Ovary (tissue), 9 donors: Measurements from ENCODE around the gene NR3C2. TPM values are rescaled to one million over a fixed set of nuclear protein-coding genes. Genes with fewer than 3 reads are reported as not detected.

ENCODE experiments used
- DNase-seq, 5 donors: peaks; one replicate each; pipeline ENCODE4 v3.0.0-alpha.2; 2019 to 2020
- H3K27ac ChIP-seq, 2 donors: fragments of 200-600 bp; one replicate each; pipeline versions ENCODE4 v1.5.1 to v1.8.0; 2019 to 2022
- H3K27me3 ChIP-seq: fragments of 200-600 bp; one replicate; pipeline ENCODE4 v1.8.0; 2022
- H3K36me3 ChIP-seq: fragments of 200-600 bp; sonication (generic); one replicate; pipeline ENCODE4 v1.5.1; 2019
- H3K4me1 ChIP-seq: one replicate; pipeline ENCODE4 v1.8.1; 2013; ENCODE audit warnings: mild to moderate bottlenecking, moderate library complexity; ENCODE audit not compliant: insufficient read depth
- H3K4me3 ChIP-seq: fragments of 200-600 bp; sonication (generic); one replicate; pipeline ENCODE4 v1.5.1; 2017
- H3K9me3 ChIP-seq, 2 donors: fragments of 200-600 bp in 1 of 2; sonication (generic) in 1 of 2; one replicate each; pipeline versions ENCODE4 v1.5.1 to v1.8.1; 2013 to 2019; ENCODE audit warnings: mild to moderate bottlenecking in 1 of 2, moderate library complexity in 1 of 2
- CTCF ChIP-seq, 3 donors: fragments of 450-650 bp in 2 of 3; fragments of 200-600 bp in 1 of 3; IDR thresholded peaks; one replicate each; pipeline versions ENCODE4 v1.5.1 to v1.8.0; 2016 to 2022; ENCODE audit warnings: antibody characterized with exemption in 3 of 3, mild to moderate bottlenecking in 1 of 3
- EP300 ChIP-seq: sonication (generic); formaldehyde crosslinking; IDR thresholded peaks from one replicate; pipeline ENCODE4 v1.6.1; 2017; ENCODE audit warnings: antibody characterized with exemption
- POLR2A ChIP-seq: fragments of 450-650 bp; IDR thresholded peaks from one replicate; pipeline ENCODE4 v1.6.1; 2017; ENCODE audit warnings: antibody characterized with exemption, mild to moderate bottlenecking, moderate library complexity
- WGBS, 3 donors: extraction: QIAGEN DNeasy Blood & Tissue Kit in 1 of 3; methylation state at CpG; one replicate each; pipeline versions ENCODE4 v1.1.5 to v1.1.7; 2013 to 2017; 5-methylcytosine and 5-hydroxymethylcytosine counted together
- intact Hi-C, 4 donors: fragments of 100-400 bp; cut with DNase I; formaldehyde crosslinking; loops; one replicate each; pipeline versions ENCODE4 v1.11.0 to v1.15.1; 2022 to 2023
- polyA plus RNA-seq, 2 donors: library from polyadenylated mRNA; stranded (reverse); fragments of 200-250 nt in 1 of 2; fragments of 350-450 nt in 1 of 2; fragmentation: Illumina TruSeq in 1 of 2; extraction: RNeasy Lipid Tissue Mini Kit (QIAGEN cat#74804) in 1 of 2; gene quantifications; one replicate each; pipeline ENCODE4 v1.2.3, GENCODE V29; 2013 to 2014
- total RNA-seq, 7 donors: library from RNA; depleted of rRNA in 2 of 7; stranded (reverse); fragments of >200 nt in 2 of 7; fragmentation: NEBNext Ultra II Directional in 3 of 7; extraction: Animal tissue kit (Norgen Biotek cat#: 25700) in 3 of 7; gene quantifications; one replicate each; pipeline versions ENCODE4 v1.1.0 to v1.2.4, GENCODE V29; 2016 to 2023
- donor health status: DM: no; HTN: no; CAD: no; lungs with moderate emphysema.
- donor health status: DM: no; HTN: no; CAD: no.
- donor health status: Bipolar disorder and iron deficiency.
- donor health status: DM: yes; HTN: yes; CAD: no.
- donor health status: DM: no; HTN: no; CAD: no.
- donor health status: DM: yes; HTN: yes; CAD: no.

The NR3C2 gene
- total and polyA plus RNA-seq, 9 donors: 6.8 to 37.5 (median 22.9) TPM

GRCh38 chr4:148095346-148095923 is 346.8 kb downstream of the NR3C2 start:
- no peaks in the 10 kb centered on the region for H3K9me3 ChIP-seq
- TF ChIP-seq EP300: no peak
- TF ChIP-seq CTCF (IDR thresholded peaks at IDR 0.05): no peak
- TF ChIP-seq POLR2A: no peak
- H3K4me3 ChIP-seq: no peak overlapping the region
- no peaks in the 10 kb centered on the region for H3K27me3 ChIP-seq
- intact Hi-C loops: no loop called here
- 82 to 89% (median 84%) methylated on average over 5 of the region's 5 CpGs for whole genome bisulfite sequencing, 3 donors
- no peak overlapping the region for H3K27ac ChIP-seq
- peaks cover 3% of the 10 kb centered on the region for H3K4me1 ChIP-seq
- no peaks in the 10 kb centered on the region for H3K36me3 ChIP-seq
- DNase-seq: no peak

GRCh38 chr4:148094149-148094548 is 348.1 kb downstream of the NR3C2 start:
- Histone ChIP-seq H3K27me3 (no peaks in the 10 kb centered on the region), H3K4me1 (peaks cover 3% of the 10 kb centered on the region), H3K36me3 (no peaks in the 10 kb centered on the region), H3K27ac (no peak overlapping the region), H3K9me3 (no peaks in the 10 kb centered on the region), H3K4me3 (no peak overlapping the region)
- 93 to 100% (median 95%) methylated on average over 1 of the region's 1 CpG for WGBS, 3 donors
- TF ChIP-seq POLR2A (no peak), CTCF (IDR thresholded peaks at IDR 0.05) (no peak), EP300 (no peak)
- intact Hi-C loops: no loop called here
- DNase-seq: no peak

- Histone ChIP-seq H3K9me3 (no peaks in the 10 kb centered on the region), H3K27me3 (no peaks in the 10 kb centered on the region), H3K36me3 (no peaks in the 10 kb centered on the region), H3K27ac (no peak overlapping the region), H3K4me1 (peaks cover 3% of the 10 kb centered on the region), H3K4me3 (no peak overlapping the region)
- TF ChIP-seq EP300: no peak
- TF ChIP-seq POLR2A: no peak
- TF ChIP-seq CTCF (IDR thresholded peaks at IDR 0.05): no peak
- intact Hi-C loops: no loop called here
- 96% methylated on average over 5 of the region's 5 CpGs for WGBS, 3 donors
- DNase-seq: no peak
Measured at GRCh38 chr4:148093065-148093464, 349.1 kb downstream of the NR3C2 start.

GRCh38 chr4:148092316-148093014 is 349.7 kb downstream of the NR3C2 start:
- Histone ChIP-seq H3K27me3 (no peaks in the 10 kb centered on the region), H3K27ac (no peak overlapping the region), H3K4me3 (no peak overlapping the region), H3K9me3 (no peaks in the 10 kb centered on the region), H3K4me1 (peaks cover 3% of the 10 kb centered on the region), H3K36me3 (no peaks in the 10 kb centered on the region)
- intact Hi-C loops: no loop called here
- 94 to 96% (median 95%) methylated on average over 11 of the region's 11 CpGs for WGBS, 3 donors
- TF ChIP-seq EP300: no peak
- TF ChIP-seq POLR2A: no peak
- TF ChIP-seq CTCF (IDR thresholded peaks at IDR 0.05): no peak
- DNase-seq: no peak
